GM10248 (cell line): ENCODE data around the gene CXCL5.

Source experiments
- CTCF ChIA-PET: fragments of 300-600 bp; sonication (Branson Sonifier 250); formaldehyde crosslinking; extraction: SDS; loops from one replicate; lab custom pipeline; 2021; ENCODE audit warnings: antibody characterized with exemption; lab: Yijun Ruan, JAX
- POLR2A ChIA-PET: fragments of 350-650 bp; sonication (Branson Sonifier 250); formaldehyde crosslinking; extraction: SDS; loops from one replicate; lab custom pipeline; 2020; ENCODE audit warnings: antibody characterized with exemption; lab: Yijun Ruan, JAX
- DNase-seq: peaks from one replicate; pipeline ENCODE4 v3.0.0; 2012; ENCODE audit errors: extremely low spot score
- CTCF ChIP-seq: IDR thresholded peaks from 2 replicates; pipeline ENCODE4 v1.5.1; 2012; ENCODE audit warnings: mild to moderate bottlenecking, low read depth; ENCODE audit errors: extremely low read depth, missing control alignments, control extremely low read depth

CXCL5 gene

GRCh38 chr4:74032064-74032463 is 33.6 kb upstream of the CXCL5 start:
- ChIA-PET CTCF (interaction anchor here (1.1 kb wide), 1 partner anchor 458 kb away, joined by 3 read pairs; no protein-coding TSS in a partner anchor), POLR2A (no interaction called here)
- no peak for TF ChIP-seq CTCF
- DNase-seq = no peak

- CTCF ChIA-PET = interaction anchor here (1.1 to 1.3 kb wide), 3 partner anchors 7 to 458 kb away, joined by 3 read pairs; partner anchors contain the start of gene CXCL3
- no peak for DNase-seq
Measured at GRCh38 chr4:74031576-74031975, 33.1 kb upstream of the CXCL5 start.

GRCh38 chr4:74030285-74030684 is 31.8 kb upstream of the CXCL5 start:
- DNase-seq = no peak
- no peak for TF ChIP-seq CTCF
- ChIA-PET POLR2A (no interaction called here), CTCF (interaction anchor here (1.1 to 1.3 kb wide), 2 partner anchors 9 kb away, joined by 3 read pairs; partner anchors contain the start of gene CXCL3)

More at GRCh38 chr4:74031576-74031975, 33.1 kb upstream of the CXCL5 start:
- POLR2A ChIA-PET = no interaction called here
- TF ChIP-seq CTCF = no peak

- TF ChIP-seq CTCF = no peak
- CTCF ChIA-PET = interaction anchor here (1.2 kb wide), 1 partner anchor 10 kb away, joined by 3 read pairs; the partner anchor contains the start of gene CXCL3
Measured at GRCh38 chr4:74028504-74028903, 30.0 kb upstream of the CXCL5 start.

GRCh38 chr4:74023709-74024108 is 25.2 kb upstream of the CXCL5 start:
- CTCF ChIA-PET = interaction anchor here (1.2 kb wide), 1 partner anchor 15 kb away, joined by 3 read pairs; the partner anchor contains the start of gene CXCL3
- POLR2A ChIA-PET = no interaction called here
- no peak for DNase-seq
- TF ChIP-seq CTCF = no peak

More at GRCh38 chr4:74028504-74028903, 30.0 kb upstream of the CXCL5 start:
- POLR2A ChIA-PET = no interaction called here
- no peak for DNase-seq

GRCh38 chr4:74021601-74022000 is 23.1 kb upstream of the CXCL5 start:
- TF ChIP-seq CTCF = no peak
- ChIA-PET POLR2A (no interaction called here), CTCF (interaction anchor here (1.0 to 1.3 kb wide), 3 partner anchors 9 to 17 kb away, joined by 3 to 4 read pairs (median 3); partner anchors contain the start of gene CXCL3)
- no peak for DNase-seq
